LHCN-M2 (cell line): Measurements from ENCODE around the gene SLC12A6. TPM values are rescaled to one million over a fixed set of nuclear protein-coding genes. Genes with fewer than 3 reads are reported as not detected.

Experiments
- DNase-seq: peaks from one replicate; pipeline ENCODE4 v3.0.0-alpha.2; 2012; ENCODE audit warnings: low read depth
- total RNA-seq: library from RNA; depleted of rRNA; stranded (reverse); fragments of >200 nt; gene quantifications from 2 replicates; pipeline ENCODE4 v1.2.3, GENCODE V29; 2014

SLC12A6 gene
- total RNA-seq, 1 experiment from 2014 or later: 12.1 TPM

- no peak for DNase-seq
Measured at GRCh38 chr15:34262362-34262761, 75.2 kb downstream of the SLC12A6 start.

- no peak for DNase-seq
Measured at GRCh38 chr15:34259566-34259965, 78.0 kb downstream of the SLC12A6 start.

GRCh38 chr15:34258151-34258550 is 79.4 kb downstream of the SLC12A6 start:
- no peak for DNase-seq

- no peak for DNase-seq
Measured at GRCh38 chr15:34252545-34252944, 85.0 kb downstream of the SLC12A6 start.

- DNase-seq: no peak
Measured at GRCh38 chr15:34248190-34248589, 89.4 kb downstream of the SLC12A6 start.

GRCh38 chr15:34246276-34246976 is 91.2 kb downstream of the SLC12A6 start:
- no peak for DNase-seq

GRCh38 chr15:34243226-34243625 is 94.4 kb downstream of the SLC12A6 start:
- DNase-seq: no peak

GRCh38 chr15:34242331-34242710 is 95.3 kb downstream of the SLC12A6 start:
- no peak for DNase-seq

- DNase-seq: peak; percentile 47
Measured at GRCh38 chr15:34241376-34242330, 95.9 kb downstream of the SLC12A6 start.

- DNase-seq: no peak
Measured at GRCh38 chr15:34240537-34240936, 97.0 kb downstream of the SLC12A6 start.

GRCh38 chr15:34239151-34239808 is 98.3 kb downstream of the SLC12A6 start:
- DNase-seq: peak; percentile 92

- DNase-seq: no peak
Measured at GRCh38 chr15:34233614-34234013, 104.0 kb downstream of the SLC12A6 start.

- DNase-seq: no peak
Measured at GRCh38 chr15:34223904-34224596, 113.5 kb downstream of the SLC12A6 start.

GRCh38 chr15:34217587-34218225 is 119.9 kb downstream of the SLC12A6 start:
- DNase-seq: peak; percentile 75

- DNase-seq: no peak
Measured at GRCh38 chr15:34216527-34217270, 120.9 kb downstream of the SLC12A6 start.

GRCh38 chr15:34214135-34214534 is 123.4 kb downstream of the SLC12A6 start:
- no peak for DNase-seq

GRCh38 chr15:34213690-34214089 is 123.9 kb downstream of the SLC12A6 start:
- no peak for DNase-seq

GRCh38 chr15:34209421-34210282 is 127.9 kb downstream of the SLC12A6 start, which contains the start of gene KATNBL1:
KATNBL1 (minus strand) TSS chr15:34210096; CDS start chr15:34163676, 46,420 bp downstream.
- peak; percentile 89 for DNase-seq

GRCh38 chr15:34206011-34206410 is 131.6 kb downstream of the SLC12A6 start:
- DNase-seq: no peak
